ENCODE data around the gene TCTN2. TPM values are rescaled to one million over a fixed set of nuclear protein-coding genes. Genes with fewer than 3 reads are reported as not detected.

The TCTN2 gene
- total and polyA plus RNA-seq, 12 donors, result 4.8 to 17.9 (median 8.4) TPM

DNA sequence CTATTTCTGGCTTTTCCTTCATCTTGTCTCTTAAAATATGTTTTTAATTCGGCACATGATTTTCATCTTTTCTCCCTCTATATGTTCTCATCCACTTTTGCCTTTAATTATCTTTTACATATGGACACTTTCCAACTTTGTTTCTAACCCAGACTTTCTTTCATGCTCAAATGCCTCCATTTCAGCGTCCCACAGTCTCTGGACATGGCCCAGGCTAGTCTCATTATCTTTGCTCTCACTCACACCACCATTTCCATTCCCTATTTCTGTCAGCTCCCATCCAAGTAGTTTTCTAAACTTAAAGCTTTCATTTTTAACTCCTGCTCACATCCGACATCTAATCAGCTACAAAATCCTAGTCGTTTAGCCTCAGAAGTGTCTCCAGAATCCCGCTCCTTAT is 22.5 kb upstream of the TCTN2 start:
- WGBS, 4 donors, result 90 to 95% (median 92%) methylated on average over 5 of the region's 5 CpGs
- no peak for TF ChIP-seq POLR2A (IDR thresholded peaks at IDR 0.05)
- TF ChIP-seq, protein P1, sequence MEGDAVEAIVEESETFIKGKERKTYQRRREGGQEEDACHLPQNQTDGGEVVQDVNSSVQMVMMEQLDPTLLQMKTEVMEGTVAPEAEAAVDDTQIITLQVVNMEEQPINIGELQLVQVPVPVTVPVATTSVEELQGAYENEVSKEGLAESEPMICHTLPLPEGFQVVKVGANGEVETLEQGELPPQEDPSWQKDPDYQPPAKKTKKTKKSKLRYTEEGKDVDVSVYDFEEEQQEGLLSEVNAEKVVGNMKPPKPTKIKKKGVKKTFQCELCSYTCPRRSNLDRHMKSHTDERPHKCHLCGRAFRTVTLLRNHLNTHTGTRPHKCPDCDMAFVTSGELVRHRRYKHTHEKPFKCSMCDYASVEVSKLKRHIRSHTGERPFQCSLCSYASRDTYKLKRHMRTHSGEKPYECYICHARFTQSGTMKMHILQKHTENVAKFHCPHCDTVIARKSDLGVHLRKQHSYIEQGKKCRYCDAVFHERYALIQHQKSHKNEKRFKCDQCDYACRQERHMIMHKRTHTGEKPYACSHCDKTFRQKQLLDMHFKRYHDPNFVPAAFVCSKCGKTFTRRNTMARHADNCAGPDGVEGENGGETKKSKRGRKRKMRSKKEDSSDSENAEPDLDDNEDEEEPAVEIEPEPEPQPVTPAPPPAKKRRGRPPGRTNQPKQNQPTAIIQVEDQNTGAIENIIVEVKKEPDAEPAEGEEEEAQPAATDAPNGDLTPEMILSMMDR (IDR thresholded peaks at IDR 0.05), result no peak
- peaks cover 0 to 62% of the 10 kb centered on the region in 2 donors for H3K36me3 ChIP-seq (replicated peaks in 1 of 2)
- no peak for DNase-seq
- H3K4me3 ChIP-seq, result no peak overlapping the region
- no peaks in the 10 kb centered on the region for H3K4me1 ChIP-seq (replicated peaks in 1 of 2)
- no peaks in the 10 kb centered on the region for H3K27me3 ChIP-seq
- H3K27ac ChIP-seq, result no peak overlapping the region
- no peaks in the 10 kb centered on the region for H3K9me3 ChIP-seq (replicated peaks in 1 of 3)
- intact Hi-C loops (cut with DNase I), result no loop called here

DNA sequence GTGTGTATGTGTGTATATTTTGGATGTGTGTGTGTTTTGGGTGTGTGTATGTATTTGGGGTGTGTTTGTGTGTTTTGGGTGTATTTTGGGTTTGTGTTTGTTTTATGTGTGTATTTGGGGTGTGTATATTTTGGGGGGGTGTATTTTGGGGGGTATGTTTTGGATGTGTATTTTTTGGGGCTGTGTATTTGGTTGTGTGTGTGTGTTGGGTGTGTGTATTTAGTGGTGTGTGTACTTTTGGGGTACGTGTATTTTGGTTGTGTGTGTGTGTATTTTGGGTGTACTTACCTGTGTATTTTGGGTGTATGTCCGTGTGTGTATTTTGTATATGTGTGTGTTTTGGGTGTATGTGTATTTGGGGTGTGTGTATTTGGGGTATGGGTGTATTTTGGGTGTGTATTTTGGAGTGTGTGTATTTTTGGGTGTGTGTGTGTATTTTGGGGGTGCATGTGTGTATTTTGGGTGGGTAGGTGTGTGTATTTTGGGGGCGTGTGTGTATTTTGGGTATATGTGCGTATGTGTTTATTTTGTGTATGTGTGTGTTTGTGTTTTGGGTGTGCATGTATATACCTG is 16.7 kb upstream of the TCTN2 start:
- Histone ChIP-seq H3K27ac (no peak overlapping the region), H3K4me1 (replicated peaks in 1 of 2) (no peaks in the 10 kb centered on the region), H3K4me3 (no peak overlapping the region), H3K9me3 (replicated peaks in 1 of 3) (no peaks in the 10 kb centered on the region), H3K36me3 (replicated peaks in 1 of 2) (peaks cover 0 to 46% of the 10 kb centered on the region in 2 donors), H3K27me3 (no peaks in the 10 kb centered on the region)
- DNase-seq, result no peak
- TF ChIP-seq POLR2A (IDR thresholded peaks at IDR 0.05), result no peak
- TF ChIP-seq, protein P1 (IDR thresholded peaks at IDR 0.05), result no peak
- intact Hi-C loops (cut with DNase I), result no loop called here
- 92 to 97% (median 95%) methylated on average over 4 of the region's 4 CpGs for whole genome bisulfite sequencing, 4 donors

DNA sequence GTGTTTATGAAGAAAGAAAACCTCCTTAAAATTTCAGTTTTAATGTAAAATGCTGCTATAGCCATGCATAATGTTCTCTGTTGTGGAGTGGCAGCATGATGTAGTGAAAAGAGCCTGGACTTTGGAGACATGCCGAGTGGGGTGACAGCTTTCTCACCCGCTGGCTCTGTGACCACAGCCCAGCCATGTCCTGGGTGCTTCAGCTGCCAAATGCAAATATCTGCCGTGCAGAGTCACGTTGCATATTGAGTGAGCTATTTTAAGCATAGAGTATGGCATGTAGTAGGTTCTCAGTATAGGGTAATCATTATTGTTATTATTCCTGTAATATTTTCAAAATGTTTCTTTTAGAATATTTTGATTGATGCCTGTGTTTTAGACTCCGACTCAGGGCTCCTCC is 15.5 kb upstream of the TCTN2 start:
- no peak overlapping the region for H3K4me3 ChIP-seq
- no peaks in the 10 kb centered on the region for H3K4me1 ChIP-seq (replicated peaks in 1 of 2)
- WGBS, 4 donors, result 87 to 93% (median 89%) methylated on average over 5 of the region's 5 CpGs
- TF ChIP-seq POLR2A (IDR thresholded peaks at IDR 0.05), result no peak
- H3K27ac ChIP-seq, result no peak overlapping the region
- no peaks in the 10 kb centered on the region for H3K27me3 ChIP-seq
- intact Hi-C loops (cut with DNase I), result no loop called here
- peaks cover 0 to 51% of the 10 kb centered on the region in 2 donors for H3K36me3 ChIP-seq (replicated peaks in 1 of 2)
- H3K9me3 ChIP-seq (replicated peaks in 1 of 3), result no peaks in the 10 kb centered on the region
- no peak for DNase-seq

DNA sequence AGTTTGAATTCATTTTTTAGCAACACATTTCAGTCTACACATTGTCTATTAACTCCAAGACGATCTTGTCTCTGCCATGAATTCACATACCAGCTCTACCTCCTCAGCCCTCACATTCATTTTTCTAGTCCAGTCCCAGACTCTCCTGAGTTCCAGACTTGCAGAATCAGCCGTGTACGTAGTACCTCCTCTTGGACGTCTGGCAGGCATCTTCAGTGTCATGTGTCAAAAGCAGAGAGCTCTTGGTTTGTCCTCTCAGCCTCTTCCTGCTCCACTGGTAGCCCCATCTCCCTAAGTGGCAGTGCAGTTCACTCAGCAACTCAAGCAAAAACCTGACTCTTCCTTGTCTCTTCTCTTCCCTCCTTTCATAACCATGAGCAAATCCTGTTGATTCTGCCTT is 14.5 kb upstream of the TCTN2 start:
- H3K4me3 ChIP-seq, result no peak overlapping the region
- DNase-seq, result no peak
- H3K27me3 ChIP-seq, result no peaks in the 10 kb centered on the region
- 79 to 83% (median 80%) methylated on average over 4 of the region's 4 CpGs for WGBS, 4 donors
- H3K27ac ChIP-seq, result no peak overlapping the region
- peaks cover 0 to 44% of the 10 kb centered on the region in 2 donors for H3K36me3 ChIP-seq (replicated peaks in 1 of 2)
- intact Hi-C loops (cut with DNase I), result no loop called here
- no peaks in the 10 kb centered on the region for H3K9me3 ChIP-seq (replicated peaks in 1 of 3)
- no peaks in the 10 kb centered on the region for H3K4me1 ChIP-seq (replicated peaks in 1 of 2)
- TF ChIP-seq, protein P1 (IDR thresholded peaks at IDR 0.05), result no peak
- no peak for TF ChIP-seq POLR2A (IDR thresholded peaks at IDR 0.05)

DNA sequence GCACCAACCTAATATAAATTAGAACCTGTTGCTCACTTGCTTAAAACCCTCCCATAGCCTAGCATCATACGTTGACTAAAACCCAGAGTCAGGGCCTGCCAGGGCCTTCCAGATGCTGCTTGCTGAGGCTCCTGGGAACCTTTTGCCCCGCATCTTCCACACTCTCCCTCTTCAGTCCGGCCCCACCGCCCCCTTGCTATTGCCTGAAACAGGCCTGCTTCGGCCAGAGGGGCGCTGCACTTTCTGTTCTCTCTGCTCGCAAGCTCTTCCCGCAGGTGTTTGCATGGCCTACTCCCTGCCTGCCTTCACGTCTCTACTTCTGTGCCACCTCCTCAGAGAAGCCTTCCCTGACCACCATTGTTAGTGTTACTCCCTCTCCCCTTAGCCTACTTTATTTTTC is 13.7 kb upstream of the TCTN2 start:
- Histone ChIP-seq H3K27me3 (no peaks in the 10 kb centered on the region), H3K4me1 (replicated peaks in 1 of 2) (no peaks in the 10 kb centered on the region), H3K9me3 (replicated peaks in 1 of 3) (no peaks in the 10 kb centered on the region), H3K4me3 (no peak overlapping the region), H3K36me3 (replicated peaks in 1 of 2) (peaks cover 0 to 36% of the 10 kb centered on the region in 2 donors), H3K27ac (no peak overlapping the region)
- DNase-seq, result no peak
- WGBS, 4 donors, result 91 to 94% (median 93%) methylated on average over 9 of the region's 9 CpGs
- intact Hi-C loops (cut with DNase I), result no loop called here
- no peak for TF ChIP-seq POLR2A (IDR thresholded peaks at IDR 0.05)
- TF ChIP-seq, protein P1 (IDR thresholded peaks at IDR 0.05), result no peak
